HTR-8/SVneo (cell line): Measurements from ENCODE around the gene BATF3.
A peak's percentile ranks its signal among the peaks of the same experiment; 100 is the strongest.
"Not testable (repeated sequence)": the region's sequence is repeated elsewhere in the genome, so short reads cannot be mapped to it uniquely, and the experiment has no call there.

Experiments used
- DNase-seq: peaks from one replicate; pipeline ENCODE4 v3.0.0; 2011; ENCODE audit warnings: low spot score, mixed read lengths; ENCODE audit not compliant: insufficient read length
- FAIRE-seq: peaks from 2 replicates; lab custom pipeline; 2011; peaks lifted over from hg19 to GRCh38; lab: Jason Lieb, UNC

Gene BATF3

DNA sequence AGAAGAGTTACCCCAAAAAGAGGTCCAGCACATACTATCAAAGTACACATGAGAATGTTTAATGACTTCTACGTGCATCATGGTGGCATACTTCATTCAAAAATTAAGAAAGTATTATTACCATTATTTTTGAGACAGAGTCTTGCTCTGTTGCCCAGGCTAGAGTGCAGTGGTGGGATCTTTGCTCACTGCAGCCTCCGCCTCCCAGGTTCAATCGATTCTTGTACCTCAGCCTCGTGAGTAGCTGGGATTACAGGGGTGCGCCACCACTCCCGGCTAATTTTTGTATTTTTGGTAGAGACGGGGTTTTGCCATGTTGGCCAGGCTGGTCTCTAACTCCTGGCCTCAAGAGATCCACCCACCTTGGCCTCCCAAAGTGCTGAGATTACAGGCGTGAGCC, 12.3 kb upstream of the BATF3 start:
- FAIRE-seq, DNase-seq: not testable (repeated sequence)

DNA sequence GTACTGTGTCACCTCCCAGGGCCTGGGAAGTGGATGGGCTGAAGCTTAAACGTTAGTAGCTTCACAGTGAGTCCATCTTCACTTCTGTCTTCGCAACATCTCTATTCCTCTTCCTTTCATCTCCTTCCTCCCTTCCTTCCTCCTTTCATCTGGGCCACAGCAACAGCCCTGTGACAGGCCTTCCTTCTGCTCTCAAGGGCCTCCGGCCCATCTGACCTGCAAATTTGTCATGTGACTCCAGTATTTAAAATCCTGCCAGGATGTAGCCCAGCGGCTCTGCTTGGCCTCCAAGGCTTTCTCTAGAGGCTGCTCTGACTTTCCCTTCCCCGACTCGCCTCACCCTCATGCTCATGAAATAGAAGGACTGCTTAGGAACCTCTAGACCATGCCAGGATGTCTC, 10.9 kb upstream of the BATF3 start:
- no peak for FAIRE-seq

DNA sequence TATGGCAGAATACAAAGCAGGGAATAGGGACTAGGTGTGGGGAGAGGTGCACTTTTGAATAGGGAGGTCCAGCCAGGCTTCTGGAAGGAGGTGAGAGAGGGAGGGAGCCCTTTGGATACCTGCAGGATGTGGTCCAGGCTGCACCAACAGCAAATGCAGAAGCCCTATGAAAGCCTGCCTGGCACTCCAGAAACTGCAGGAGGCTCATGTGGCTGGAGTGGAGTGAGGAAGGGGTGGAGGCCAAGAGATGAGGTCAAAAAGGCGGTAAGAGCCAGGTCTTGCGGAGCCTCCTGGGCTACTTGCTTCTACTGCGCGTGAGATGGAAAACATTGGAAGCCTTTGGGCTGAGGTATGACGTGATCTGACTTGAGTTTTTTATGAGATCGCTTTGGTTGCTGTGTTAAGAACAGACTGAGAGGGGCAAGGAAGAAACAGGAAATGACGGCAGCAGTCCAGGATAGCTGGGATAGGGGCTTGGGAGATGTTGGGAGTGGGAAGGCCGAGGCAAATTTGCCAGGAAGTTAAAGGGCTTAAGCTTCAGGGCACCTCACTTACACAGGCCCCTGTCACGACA, 4.4 kb upstream of the BATF3 start:
- no peak for FAIRE-seq
- no peak for DNase-seq

More for the DNA sequence above, 10.9 kb upstream of the BATF3 start:
- DNase-seq: no peak

DNA sequence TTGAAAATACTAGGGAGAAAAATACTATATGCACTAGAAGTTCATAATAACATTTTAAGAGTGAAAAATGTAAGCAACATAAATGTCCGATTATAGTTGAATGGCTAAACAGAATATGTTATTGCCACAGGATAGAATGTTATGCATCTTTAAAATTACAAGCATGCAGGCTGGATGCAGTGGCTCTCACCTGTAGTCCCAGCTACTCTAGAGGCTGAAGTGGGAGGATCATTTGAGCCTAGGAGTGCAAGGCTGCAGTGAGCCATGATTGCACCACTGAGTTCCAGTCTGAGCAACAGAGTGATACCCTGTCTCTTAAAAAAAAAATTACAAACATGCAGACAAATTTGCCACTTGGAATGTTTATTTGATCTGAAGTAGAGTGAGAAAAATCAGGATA, 3.0 kb upstream of the BATF3 start:
- DNase-seq (no peak), FAIRE-seq (no peak)

DNA sequence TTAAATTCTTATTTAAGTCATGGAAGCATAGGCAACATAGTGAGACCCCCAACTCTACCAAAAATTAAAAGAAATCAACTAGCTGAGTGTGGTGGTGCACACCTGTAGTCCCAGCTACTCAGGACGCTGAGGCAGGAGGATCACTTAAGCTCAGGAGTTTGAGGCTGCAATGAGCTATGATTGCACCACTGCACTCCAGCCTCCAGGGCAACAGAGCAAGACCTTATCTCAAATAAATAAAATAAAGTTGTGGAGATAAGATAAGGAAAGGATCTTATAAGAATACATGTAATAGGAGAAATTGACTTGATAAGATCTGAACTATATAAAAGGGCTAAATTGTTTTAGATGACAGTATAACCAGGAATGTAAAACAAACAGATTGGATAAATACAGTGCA, 2.3 kb upstream of the BATF3 start:
- FAIRE-seq: no peak
- DNase-seq: no peak

DNA sequence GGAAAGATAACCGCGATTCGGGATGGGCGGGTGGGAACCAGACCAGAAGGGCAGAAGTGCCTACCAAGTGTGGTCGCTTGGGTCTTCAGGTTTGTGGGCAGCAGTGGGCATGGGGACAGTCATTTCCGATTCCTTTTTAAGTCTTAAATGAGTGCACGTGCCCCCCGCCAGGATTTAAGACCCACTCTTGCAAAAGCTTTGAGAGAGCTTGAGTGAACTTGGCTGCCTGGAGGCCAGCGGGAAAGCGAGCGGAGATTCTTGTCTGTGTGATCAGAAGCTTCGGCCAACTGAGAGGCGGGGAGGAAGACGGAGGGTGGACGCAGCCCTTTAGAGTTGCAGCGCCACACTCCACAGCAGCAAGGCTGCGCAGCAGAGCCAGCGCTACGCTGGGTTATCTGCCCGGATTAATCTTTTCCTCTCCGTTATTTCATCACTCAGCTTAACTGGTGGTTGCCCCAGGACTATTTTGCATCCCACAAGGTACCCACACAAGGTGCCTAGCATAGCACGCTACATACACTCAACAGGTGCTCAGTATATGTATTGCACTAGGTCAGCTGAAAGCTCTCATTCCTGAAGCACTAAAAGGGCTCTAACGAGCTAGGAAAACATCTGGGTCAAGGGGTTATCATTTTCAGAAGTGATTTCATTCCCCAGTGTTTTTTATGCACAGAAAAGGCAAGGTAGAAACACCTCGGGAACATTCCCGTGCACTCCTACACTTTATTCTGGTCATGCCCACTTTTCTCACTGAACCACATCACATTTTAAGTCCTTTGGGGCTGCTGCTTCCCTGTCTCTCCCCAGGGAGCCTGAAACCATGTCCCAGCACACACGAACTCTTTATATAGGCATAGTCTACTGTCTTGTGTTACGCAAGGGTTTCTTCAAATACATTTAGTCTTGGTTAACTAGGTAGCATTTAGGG, 1.5 kb upstream of the BATF3 start:
- DNase-seq (no peak), FAIRE-seq (no peak)

DNA sequence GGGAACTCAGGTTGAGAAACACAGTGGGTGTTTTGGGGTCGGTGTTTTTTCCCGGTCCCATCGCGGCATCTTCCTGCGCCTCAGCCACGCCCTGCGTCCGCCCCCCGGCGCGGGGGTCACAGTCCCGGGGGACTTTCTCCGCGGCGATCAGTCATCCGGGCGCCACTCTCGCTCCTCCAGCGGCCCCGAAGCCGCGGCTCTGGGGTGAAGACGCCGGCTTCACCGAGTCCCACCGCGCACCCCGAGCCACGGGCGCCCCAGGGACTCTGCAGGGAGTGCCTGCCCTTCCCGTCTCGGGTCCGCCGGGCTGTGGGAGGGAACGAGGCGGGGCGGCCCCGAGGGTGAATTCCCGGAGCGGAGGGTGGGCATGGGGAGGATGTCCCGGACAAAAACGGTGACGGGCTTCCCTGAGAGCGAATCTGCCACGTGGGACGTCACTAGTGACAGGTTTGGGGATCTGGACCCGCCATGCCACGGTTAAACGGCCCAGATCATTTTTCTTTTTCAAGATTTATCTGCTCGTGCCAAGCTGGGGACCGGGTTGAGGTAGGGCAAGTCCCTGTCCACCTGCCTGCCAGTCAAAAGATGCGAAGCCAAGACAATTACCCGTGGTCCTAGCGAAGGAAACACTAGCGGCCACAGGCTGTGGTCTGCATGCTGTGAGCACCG, 717 bp upstream of the BATF3 start:
- DNase-seq: no peak
- FAIRE-seq: no peak

DNA sequence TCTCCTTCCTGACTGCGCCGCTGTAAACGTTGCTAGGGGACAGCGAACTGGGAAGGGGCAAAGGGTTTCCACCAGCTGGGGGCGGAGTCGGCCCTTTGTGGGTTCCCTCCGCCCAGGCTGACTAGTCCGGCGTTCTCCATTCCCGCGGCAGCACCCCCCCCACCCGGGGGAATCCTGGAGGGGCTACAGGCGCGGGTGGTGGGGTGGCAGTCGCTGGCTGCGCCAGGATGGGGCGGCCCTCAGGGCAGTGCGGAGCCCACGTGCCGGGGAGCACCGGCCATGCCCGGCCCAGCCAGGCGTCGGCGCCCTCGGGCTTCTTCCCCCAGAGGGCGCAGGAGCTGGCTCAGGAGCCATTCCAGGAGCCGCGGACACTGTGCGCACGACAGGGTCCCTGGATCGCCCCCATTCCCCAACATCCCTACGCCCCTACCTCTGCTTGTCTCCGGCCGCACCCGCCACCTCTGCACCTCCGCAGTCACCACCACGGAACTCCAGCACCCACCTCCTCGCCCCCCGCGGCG, 476 bp downstream of the BATF3 start:
- DNase-seq (peak; percentile 62), FAIRE-seq (no peak)

DNA sequence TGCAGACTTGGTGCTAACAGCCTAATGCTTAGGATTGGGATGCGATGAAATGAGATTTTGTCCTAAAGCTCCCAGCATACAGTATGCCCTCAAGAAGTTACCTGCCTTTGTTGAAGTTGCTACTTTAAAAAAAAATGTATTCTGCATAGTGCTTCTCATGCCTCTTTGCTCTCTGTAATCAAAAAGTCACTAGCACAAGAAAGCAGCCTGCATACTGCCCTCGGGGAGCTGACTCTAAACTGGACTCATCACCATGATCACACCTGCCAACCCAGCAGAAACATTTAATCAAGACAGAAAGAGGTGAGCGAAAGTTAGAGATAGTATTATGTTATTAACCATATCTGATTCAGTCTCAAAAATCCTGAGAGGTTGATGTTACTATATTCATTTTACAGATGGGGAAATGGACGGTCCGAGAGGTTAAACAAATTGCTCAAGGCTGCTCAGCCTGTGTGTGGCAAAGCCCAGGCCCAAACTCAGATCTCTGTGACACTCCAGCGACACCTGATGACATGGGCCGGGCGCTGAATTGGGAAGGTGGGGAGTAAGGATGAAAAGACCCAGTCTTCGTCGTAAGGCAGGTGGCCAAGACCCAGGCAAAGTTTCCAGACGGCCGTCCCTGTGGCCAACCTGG, 1.1 kb downstream of the BATF3 start:
- FAIRE-seq (no peak), DNase-seq (no peak)

DNA sequence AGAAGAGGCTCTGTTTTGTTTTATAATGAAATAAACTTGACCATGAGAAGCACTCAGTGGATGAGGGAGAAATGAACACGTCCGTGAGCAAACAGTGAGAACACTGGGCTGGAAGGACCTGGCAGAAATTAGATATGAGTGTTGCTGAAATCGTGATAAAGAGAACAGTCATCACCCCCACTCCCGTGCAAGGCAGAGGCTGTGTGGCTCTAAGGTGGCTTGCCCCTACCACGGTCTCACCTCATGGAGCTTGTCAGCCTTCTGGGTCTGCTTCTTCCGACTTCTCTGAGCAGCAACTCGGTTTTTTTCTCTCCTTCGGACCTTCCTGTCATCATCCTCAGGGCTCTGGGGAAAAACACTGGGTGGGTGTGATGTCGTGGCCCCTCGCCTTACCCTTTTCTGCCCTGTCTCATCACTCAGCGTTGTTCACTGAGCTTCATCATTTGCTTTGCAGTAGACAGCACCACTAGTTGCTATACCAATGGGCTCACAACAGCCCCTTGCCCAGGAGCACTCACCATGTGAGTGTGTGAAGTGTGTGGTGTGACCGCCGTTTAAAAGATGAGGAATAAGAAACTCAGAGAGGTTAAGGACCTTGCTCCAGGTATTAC, 2.8 kb downstream of the BATF3 start:
- DNase-seq: no peak
- FAIRE-seq: no peak

DNA sequence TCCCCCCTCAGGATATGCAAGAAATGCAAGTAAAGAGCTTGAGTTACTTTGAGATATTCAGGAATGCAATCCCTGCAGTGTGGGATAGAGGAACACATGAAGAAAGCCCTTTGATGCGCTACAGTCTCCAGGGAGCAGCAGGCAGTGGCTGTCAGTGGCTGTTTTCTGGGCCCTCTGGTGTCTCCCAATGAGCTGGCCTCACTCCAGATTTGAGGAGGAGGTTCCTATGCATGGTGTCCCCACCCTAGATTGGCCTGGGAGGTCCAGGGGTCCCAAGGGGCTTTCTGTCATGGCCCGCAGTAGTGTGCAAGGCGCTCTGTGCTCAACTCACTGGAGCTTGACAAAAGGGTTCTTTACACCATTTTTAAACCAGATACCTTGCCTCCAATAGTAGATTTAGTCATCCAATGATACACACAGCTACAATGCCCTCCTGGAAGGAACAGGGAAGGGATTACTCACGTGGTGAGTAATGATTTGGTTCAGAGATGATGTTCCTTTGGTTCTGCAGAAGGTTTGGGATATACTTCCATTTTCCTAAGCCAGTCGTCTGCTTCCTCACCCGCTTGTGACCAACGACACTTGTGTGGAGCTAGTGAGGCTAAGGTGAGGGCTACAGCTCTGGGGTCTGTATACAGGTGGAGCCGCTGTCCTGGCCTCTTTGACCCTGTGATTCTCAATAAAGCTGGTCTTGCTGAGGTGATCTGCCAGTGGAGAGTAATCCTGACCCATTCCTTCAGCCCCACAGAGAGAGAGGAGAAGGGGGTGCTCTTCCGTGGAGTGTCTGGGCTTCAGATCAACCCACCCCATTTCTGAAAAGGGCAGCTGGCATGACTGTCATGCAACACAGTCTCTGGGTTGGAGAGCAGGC, 6.6 kb downstream of the BATF3 start:
- no peak for DNase-seq
- no peak for FAIRE-seq

DNA sequence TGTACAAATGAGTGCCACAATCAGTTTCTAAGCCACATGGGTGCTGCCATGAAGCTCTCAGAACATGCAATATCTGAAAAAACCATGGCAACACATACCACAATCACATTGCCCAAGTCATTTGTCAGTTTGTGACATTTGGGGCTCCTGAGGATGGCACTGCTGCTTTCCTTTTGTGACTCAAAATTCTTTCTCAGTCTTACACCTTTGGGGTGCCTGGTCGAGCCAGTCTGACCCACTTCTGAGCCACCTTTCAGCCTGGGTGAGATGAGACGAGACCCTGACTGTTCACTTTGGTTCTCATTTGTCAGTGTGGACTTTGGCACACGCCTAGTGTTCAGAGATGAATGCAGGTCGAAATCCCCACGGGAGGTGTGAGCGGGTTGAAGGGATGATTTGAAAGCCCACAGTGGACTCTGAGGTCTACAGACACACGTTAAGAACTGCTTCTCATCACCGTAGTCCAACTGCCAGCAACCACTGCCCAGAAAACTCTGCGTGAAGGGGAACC, 8.0 kb downstream of the BATF3 start:
- DNase-seq (no peak), FAIRE-seq (no peak)

DNA sequence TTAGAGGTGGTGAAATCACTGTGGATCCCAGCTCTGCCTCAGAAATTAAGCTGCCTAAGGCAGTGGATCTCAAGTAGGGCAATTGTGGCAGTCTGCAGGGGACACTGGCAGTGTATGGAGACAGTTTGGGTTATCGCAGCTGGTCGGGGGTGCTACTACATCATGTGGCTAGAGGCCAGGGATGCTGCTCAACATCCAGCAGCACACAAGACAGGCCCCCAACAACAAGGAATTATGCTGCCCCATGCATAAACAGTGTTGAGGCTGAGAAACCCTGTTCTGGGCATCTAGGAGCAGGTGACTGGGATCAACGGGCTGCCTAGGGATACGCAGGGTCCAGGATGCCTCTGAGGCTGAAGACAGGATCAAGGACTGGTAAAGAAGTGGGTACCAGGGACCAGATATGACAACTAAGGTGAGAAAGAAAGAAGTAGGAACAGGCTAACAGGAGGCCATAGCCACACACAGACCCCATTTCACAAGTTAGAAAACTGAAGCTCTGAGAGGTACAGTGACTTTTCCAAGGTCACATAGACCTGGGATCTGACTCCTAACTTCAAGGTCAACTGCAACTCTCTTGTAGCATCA, 8.7 kb downstream of the BATF3 start:
- FAIRE-seq: no peak
- no peak for DNase-seq

DNA sequence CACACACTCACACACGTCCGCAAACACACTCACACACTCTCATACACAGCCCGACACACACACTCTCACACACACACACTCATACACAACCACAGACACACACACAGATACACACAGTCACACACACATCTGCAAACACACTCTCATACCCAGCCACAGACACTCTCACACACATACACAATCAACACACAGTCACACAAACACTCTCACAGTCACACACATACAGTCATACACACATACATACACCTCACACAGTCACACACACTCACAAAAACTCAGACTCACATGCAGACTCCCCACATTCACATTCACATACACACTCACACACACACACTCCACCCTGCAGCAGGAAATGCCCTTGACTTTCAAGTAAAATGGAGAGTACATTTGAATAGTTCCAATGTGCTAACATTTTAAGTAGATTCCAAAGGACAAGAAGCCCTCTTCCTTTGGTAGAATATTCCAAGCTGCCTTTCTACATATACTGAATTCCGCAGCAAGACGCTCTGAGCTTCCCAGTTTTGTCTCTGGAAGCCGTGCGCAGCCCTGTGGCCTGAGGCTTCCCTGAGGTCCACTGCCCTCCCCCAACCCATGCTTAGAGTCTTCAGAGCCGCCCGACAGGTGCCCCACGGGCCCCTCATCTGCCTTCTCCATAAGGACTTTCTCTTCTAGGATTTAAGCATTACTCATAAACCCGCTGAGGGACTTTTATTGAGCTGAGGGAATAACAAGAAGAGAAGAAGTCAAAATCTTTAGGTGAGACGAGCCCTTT, 9.7 kb downstream of the BATF3 start:
- DNase-seq: no peak
- peak; percentile 69 for FAIRE-seq

DNA sequence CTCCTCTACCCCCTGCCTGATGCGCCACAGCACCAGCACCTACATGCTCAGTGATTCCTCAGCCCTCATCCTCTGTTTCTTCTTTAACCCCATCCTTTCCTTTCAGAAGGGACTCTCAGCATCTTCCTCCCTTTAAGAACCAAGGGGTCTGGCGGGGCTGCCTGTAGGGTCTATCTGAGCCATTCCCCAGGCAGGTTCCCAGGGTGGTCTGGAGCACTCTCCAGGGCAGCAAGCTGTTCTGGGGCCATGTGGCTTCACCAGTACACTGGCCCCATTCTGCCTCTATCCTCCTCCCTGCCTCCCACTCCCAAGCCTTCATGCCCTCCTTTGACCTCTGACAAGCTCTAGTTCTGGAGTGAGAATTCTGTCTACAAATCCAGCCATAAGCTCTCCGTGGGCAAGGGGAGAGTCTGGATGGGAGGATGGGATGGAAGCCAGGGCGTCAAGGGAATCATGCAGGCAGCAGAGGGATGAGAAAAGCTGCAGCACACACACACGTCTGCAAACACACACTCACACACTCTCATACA, 10.4 kb downstream of the BATF3 start:
- no peak for FAIRE-seq

DNA sequence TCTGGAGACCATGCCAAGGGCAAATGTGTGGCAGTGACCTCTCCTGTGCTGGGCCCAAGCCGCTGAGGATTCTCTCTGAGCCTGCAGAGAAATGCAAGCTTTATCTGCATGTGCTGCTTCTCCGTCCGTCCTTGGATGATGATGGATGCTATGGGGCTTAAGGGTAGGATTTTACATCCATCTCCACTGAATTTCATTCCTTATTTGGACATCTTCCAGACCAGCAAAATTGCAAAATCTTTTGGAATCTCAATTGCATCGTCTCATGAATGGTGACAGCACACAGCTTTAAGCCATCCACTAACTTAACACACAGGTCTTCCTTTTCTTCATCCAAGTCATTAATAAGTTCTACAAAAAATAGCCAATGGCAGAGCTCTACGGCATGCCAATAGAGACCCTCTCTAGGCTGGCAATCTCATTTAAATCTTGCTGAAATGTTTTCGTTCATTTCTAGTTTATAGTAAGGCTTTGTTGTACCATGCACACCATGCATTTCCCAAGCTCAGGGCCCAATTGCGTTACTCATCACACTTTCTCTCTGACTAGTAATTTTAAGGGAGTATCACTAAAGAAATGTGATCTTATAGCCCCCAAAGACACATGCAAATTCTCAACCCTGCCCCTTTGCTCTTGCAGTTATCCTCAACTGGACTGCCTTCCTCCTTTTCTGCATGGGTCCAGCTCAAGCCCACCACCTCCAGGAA, 11.1 kb downstream of the BATF3 start:
- FAIRE-seq (no peak), DNase-seq (no peak)

More for the DNA sequence above, 10.4 kb downstream of the BATF3 start:
- DNase-seq: no peak

DNA sequence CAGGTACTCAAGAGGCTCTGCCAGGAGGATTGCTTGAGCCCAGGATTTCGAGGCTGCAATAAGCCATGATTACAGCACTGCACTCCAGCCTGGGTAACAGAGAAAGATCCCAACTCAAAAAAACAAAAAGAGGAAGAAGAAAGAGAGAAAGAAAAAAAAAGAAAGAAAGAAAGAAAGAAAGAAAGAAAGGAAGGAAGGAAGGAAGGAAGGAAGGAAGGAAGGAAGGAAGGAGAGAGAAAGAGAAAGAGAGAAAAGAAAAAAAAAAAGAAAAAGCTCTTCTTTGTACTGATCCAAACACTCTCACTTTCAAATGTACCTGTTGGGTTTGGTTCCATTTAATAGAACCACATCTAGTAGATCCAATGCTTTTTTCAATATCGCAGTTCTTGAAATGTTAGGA, 11.8 kb downstream of the BATF3 start:
- DNase-seq: no peak

More for the DNA sequence above, 11.8 kb downstream of the BATF3 start:
- no peak for FAIRE-seq
